HepG2 (cell line): ENCODE measurements around the gene BACH2. TPM values are rescaled to one million over a fixed set of nuclear protein-coding genes. Genes with fewer than 3 reads are reported as not detected.
A peak's percentile ranks its signal among the peaks of the same experiment; 100 is the strongest.

ENCODE experiments used
- ATAC-seq: fragments of 200-7000 bp; cut with Tn5 transposase; 3 replicates; pipeline ENCODE4 v1.9.1; 2020; ENCODE audit warnings: mild to moderate bottlenecking, moderate library complexity
- BruUV-seq: library from RNA; stranded (reverse); fragments of 400-500 nt; replicated peaks from 2 replicates; lab custom pipeline; 2021; lab: Mats Ljungman, UMichigan
- CTCF ChIA-PET: fragments of 300-600 bp; formaldehyde crosslinking; extraction: SDS; loops from one replicate; lab custom pipeline; 2021; ENCODE audit warnings: low total read pairs, inconsistent platforms, low intra/inter-chr PET ratio; lab: Yijun Ruan, JAX
- POLR2A ChIA-PET: fragments of 350-600 bp; sonication (Branson Sonifier 250); formaldehyde crosslinking; loops from one replicate; lab custom pipeline; 2020; ENCODE audit warnings: antibody characterized with exemption, inconsistent platforms; lab: Yijun Ruan, JAX
- DNase-seq: peaks from one replicate; pipeline ENCODE4 v3.0.0-alpha.2; 2015; ENCODE audit warnings: low spot score
- FAIRE-seq: peaks from 3 replicates; lab custom pipeline; 2011; peaks lifted over from hg19 to GRCh38; lab: Jason Lieb, UNC
- H2AFZ ChIP-seq: one replicate; pipeline ENCODE4 v1.6.1; 2011; ENCODE audit warnings: low read length, inconsistent platforms
- H3K27ac ChIP-seq: fragments of 300-600 bp; 3 replicates; pipeline ENCODE4 v1.8.0; 2011; ENCODE audit warnings: mixed run types, mild to moderate bottlenecking, mixed read lengths, low read length, inconsistent platforms; ENCODE audit not compliant: insufficient read depth; ENCODE audit errors: extremely low read length
- H3K27me3 ChIP-seq, 2 experiments: fragments of 200-600 bp in 1 of 2; 2 replicates in 1 of 2; 3 replicates in 1 of 2; pipeline versions ENCODE4 v1.6.0 to v1.8.0; 2011; ENCODE audit warnings: low read length in 2 of 2, mild to moderate bottlenecking in 2 of 2, moderate library complexity in 2 of 2, inconsistent platforms in 1 of 2; ENCODE audit not compliant: insufficient read depth in 2 of 2, control insufficient read depth in 1 of 2
- H3K36me3 ChIP-seq, 2 experiments: fragments of 200-600 bp in 1 of 2; replicated peaks in 1 of 2; 2 replicates in 1 of 2; 3 replicates in 1 of 2; pipeline versions ENCODE4 v1.5.1 to v1.8.0; 2011; ENCODE audit warnings: low read length in 2 of 2, inconsistent platforms in 1 of 2; ENCODE audit not compliant: insufficient read depth in 2 of 2, control insufficient read depth in 1 of 2
- H3K4me1 ChIP-seq: 2 replicates; pipeline ENCODE4 v1.5.1; 2012; ENCODE audit warnings: low read length, inconsistent platforms; ENCODE audit not compliant: insufficient read depth
- H3K4me2 ChIP-seq: 2 replicates; pipeline ENCODE4 v1.6.0; 2011; ENCODE audit warnings: low read depth, low read length, inconsistent platforms
- H3K4me3 ChIP-seq, 3 experiments: fragments of 200-600 bp in 1 of 3; sonication (generic), shearing (Covaris generic) in 1 of 3; replicated peaks in 1 of 3; 2 replicates each; pipeline ENCODE4 v1.5.1; 2011 to 2016; ENCODE audit warnings: low read length in 3 of 3, inconsistent platforms in 2 of 3, low read depth in 2 of 3, mild to moderate bottlenecking in 2 of 3, control low read depth in 1 of 3, mixed read lengths in 1 of 3; ENCODE audit not compliant: insufficient read depth in 1 of 3
- H3K79me2 ChIP-seq: one replicate; pipeline ENCODE4 v1.6.1; 2011; ENCODE audit warnings: low read length, inconsistent platforms; ENCODE audit not compliant: insufficient read depth
- H3K9ac ChIP-seq: 2 replicates; pipeline ENCODE4 v1.6.0; 2011; ENCODE audit warnings: mild to moderate bottlenecking, low read depth, low read length, inconsistent platforms; ENCODE audit not compliant: insufficient read depth
- H3K9me3 ChIP-seq: 2 replicates; pipeline ENCODE4 v1.5.1; 2012; ENCODE audit warnings: mild to moderate bottlenecking, low read length
- H4K20me1 ChIP-seq: 2 replicates; pipeline ENCODE4 v1.6.0; 2011; ENCODE audit warnings: inconsistent platforms, mild to moderate bottlenecking, low read length, moderate library complexity; ENCODE audit not compliant: insufficient read depth
- BRF2 ChIP-seq: sonication (generic); formaldehyde crosslinking; IDR thresholded peaks from 2 replicates; pipeline ENCODE4 v1.8.1; 2022; ENCODE audit warnings: mild to moderate bottlenecking, missing genetic modification reagents
- HDAC2 ChIP-seq: sonication (generic); formaldehyde crosslinking; IDR thresholded peaks from 2 replicates; pipeline ENCODE4 v1.4.0; 2020; ENCODE audit warnings: missing genetic modification reagents
- KLF15 ChIP-seq: sonication (generic); formaldehyde crosslinking; IDR thresholded peaks from 2 replicates; pipeline ENCODE4 v1.8.1; 2023; ENCODE audit warnings: borderline replicate concordance, mild to moderate bottlenecking, inconsistent platforms, missing genetic modification reagents, mixed read lengths
- MAZ ChIP-seq, 2 experiments: sonication (generic) in 1 of 2; formaldehyde crosslinking in 1 of 2; IDR thresholded peaks; 2 replicates each; pipeline versions ENCODE4 v1.5.0 to v1.6.1; 2012 to 2020; ENCODE audit warnings: low read depth in 2 of 2, mild to moderate bottlenecking in 2 of 2, borderline replicate concordance in 1 of 2, improper control_type of control experiment in 1 of 2, low read length in 1 of 2, missing genetic modification reagents in 1 of 2, moderate library complexity in 1 of 2
- PHF5A ChIP-seq: IDR thresholded peaks from one replicate; pipeline ENCODE4 v1.6.1; 2018; ENCODE audit warnings: low read depth, missing genetic modification reagents; ENCODE audit not compliant: unreplicated experiment
- POLR2G ChIP-seq: fragments of 200-400 bp; formaldehyde crosslinking; IDR thresholded peaks from 2 replicates; pipeline ENCODE4 v1.6.1; 2018; ENCODE audit warnings: mild to moderate bottlenecking, low read depth, low read length, moderate library complexity
- SOX6 ChIP-seq, 2 experiments: fragments of 450-650 bp in 1 of 2; sonication (generic) in 1 of 2; formaldehyde crosslinking in 1 of 2; IDR thresholded peaks; 2 replicates each; pipeline versions ENCODE4 v1.4.0 to v1.6.1; 2017 to 2020; ENCODE audit warnings: antibody characterized with exemption in 1 of 2, mild to moderate bottlenecking in 1 of 2, missing genetic modification reagents in 1 of 2
- ZBTB42 ChIP-seq: sonication (generic); formaldehyde crosslinking; IDR thresholded peaks from 2 replicates; pipeline ENCODE4 v1.5.0; 2020; ENCODE audit warnings: mild to moderate bottlenecking, missing genetic modification reagents
- ZNF253 ChIP-seq: sonication (generic); formaldehyde crosslinking; IDR thresholded peaks from 2 replicates; pipeline ENCODE4 v1.8.0; 2022; ENCODE audit warnings: mild to moderate bottlenecking, missing genetic modification reagents, borderline replicate concordance
- ZNF296 ChIP-seq: sonication (generic); formaldehyde crosslinking; conservative IDR thresholded peaks from 2 replicates; pipeline ENCODE4 v1.5.0; 2020; ENCODE audit warnings: mild to moderate bottlenecking, missing genetic modification reagents
- ZNF562 ChIP-seq: sonication (generic); formaldehyde crosslinking; IDR thresholded peaks from 2 replicates; pipeline ENCODE4 v1.8.0; 2022; ENCODE audit warnings: missing genetic modification reagents, borderline replicate concordance
- ZNF709 ChIP-seq: sonication (generic); formaldehyde crosslinking; IDR thresholded peaks from 2 replicates; pipeline ENCODE4 v1.5.0; 2020; ENCODE audit warnings: mild to moderate bottlenecking, missing genetic modification reagents
- WGBS: methylation state at CpG from one replicate; pipeline ENCODE4 v1.1.6; 2017; ENCODE audit warnings: low lambda C conversion rate; 5-methylcytosine and 5-hydroxymethylcytosine counted together
- in situ Hi-C: cut with HindIII; loops from 2 replicates; pipeline ENCODE4 v1.10.0; 2017; ENCODE audit warnings: low pct_unique_long_range_greater_than_20kb; ENCODE audit not compliant: extremely low pct_ligation_motif_present
- intact Hi-C: fragments of 100-400 bp; cut with micrococcal nuclease; formaldehyde crosslinking; loops from one replicate; pipeline ENCODE4 v1.10.0; 2022; ENCODE audit not compliant: unreplicated experiment
- polyA plus RNA-seq, 8 experiments: library from polyadenylated mRNA; depleted of rRNA in 3 of 8; stranded (reverse) in 7 of 8; unstranded in 1 of 8; fragments of >200 nt; fragmentation: Illumina TruSeq in 4 of 8; extraction: Trizol in 4 of 8; gene quantifications; 2 replicates each; pipeline versions ENCODE4 v1.2.1 to v1.2.3, GENCODE V29; 2011 to 2016; ENCODE audit warnings: low read depth in 4 of 8, missing spikeins in 1 of 8, mixed read lengths in 1 of 8; ENCODE audit not compliant: insufficient read depth in 1 of 8
- total RNA-seq, 5 experiments: library from RNA; depleted of rRNA; stranded (reverse); fragments of >200 nt; fragmentation: Illumina TruSeq; extraction: Trizol; gene quantifications; 2 replicates each; pipeline ENCODE4 v1.2.3, GENCODE V29; 2016; ENCODE audit warnings: low read depth in 1 of 5
- TF ChIP-seq, protein P1 (sequence below), 2 experiments: sonication (generic) in 1 of 2; formaldehyde crosslinking in 1 of 2; IDR thresholded peaks; 2 replicates each; pipeline versions ENCODE4 v1.4.0 to v1.6.1; 2016 to 2020; ENCODE audit warnings: borderline replicate concordance in 1 of 2, low read depth in 1 of 2, mild to moderate bottlenecking in 1 of 2, missing genetic modification reagents in 1 of 2
- TF ChIP-seq, protein P2 (sequence below): sonication (generic); formaldehyde crosslinking; IDR thresholded peaks from 2 replicates; pipeline ENCODE4 v1.5.1; 2020; ENCODE audit warnings: missing genetic modification reagents, mild to moderate bottlenecking, borderline replicate concordance

Gene BACH2
- total and polyA plus RNA-seq, 2 of the 13 experiments (the other 11 are each of a cell fraction or from before 2014, with no cell fraction given), result 0.01 TPM; not detected in 1

DNA sequence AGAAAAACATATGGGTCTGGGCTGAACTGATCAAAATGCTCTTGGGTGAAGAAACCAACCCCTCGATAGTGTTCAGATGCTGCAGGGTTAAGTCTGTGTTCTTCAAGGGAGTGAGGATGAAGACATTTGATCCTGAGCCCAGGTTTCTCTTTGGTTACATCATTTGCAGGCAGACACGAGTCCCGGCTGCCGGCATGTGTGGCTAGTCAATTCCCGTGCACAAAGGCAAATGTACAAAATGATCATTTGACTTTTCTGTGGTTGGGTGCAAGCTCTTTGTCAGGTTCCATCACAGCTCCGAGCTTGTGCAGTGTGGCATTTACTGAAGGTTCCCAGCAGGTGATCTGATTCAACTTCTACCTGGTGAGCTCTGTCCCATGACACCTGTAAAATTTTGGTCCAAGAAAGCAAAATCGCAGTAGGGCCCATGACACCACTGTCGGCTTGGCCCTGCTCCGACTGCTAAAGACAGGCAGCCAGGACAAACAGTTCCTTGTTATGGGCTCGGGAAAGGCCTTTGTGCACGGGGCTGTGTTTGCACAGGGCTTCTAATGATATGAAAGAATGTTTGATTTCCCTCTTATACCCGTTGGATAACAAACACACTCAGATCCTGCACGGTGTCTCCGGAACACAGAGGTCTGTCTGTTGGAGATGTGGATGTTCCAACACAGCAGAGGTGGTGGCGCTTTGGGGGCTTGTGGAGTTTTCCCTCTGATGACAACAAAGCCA, 355.4 kb downstream of the BACH2 start:
- Histone ChIP-seq H3K4me2 (peak overlapping the region; percentile 68), H3K27me3 (peaks cover 0 to 31% of the 10 kb centered on the region in 2 experiments; a peak in 3 of 5 replicates), H2AFZ (no peak overlapping the region), H3K4me1 (peaks cover 20% of the 10 kb centered on the region), H3K9me3 (no peaks in the 10 kb centered on the region), H3K27ac (no peak overlapping the region), H3K4me3 (peak overlapping the region in 1 of 3 experiments; percentile 15; a peak in 1 of 6 replicates), H3K9ac (no peak overlapping the region), H4K20me1 (no peaks in the 10 kb centered on the region), H3K79me2 (no peaks in the 10 kb centered on the region), H3K36me3 (no peaks in the 10 kb centered on the region)
- 0% methylated on average over 9 of the region's 15 CpGs for WGBS
- DNase-seq, result peak; percentile 77
- no peak for FAIRE-seq
- peak; percentile 75 for ATAC-seq
- in situ Hi-C loops (loop anchor here (5.0 to 10.0 kb wide), 3 partner anchors 244 to 536 kb away; no protein-coding TSS in a partner anchor), intact Hi-C loops (loop anchor here (2.0 to 10.0 kb wide), 4 partner anchors 30 to 644 kb away; partner anchors contain the start of gene MAP3K7)
- no TSS peak for BruUV-seq
- ChIA-PET POLR2A (no interaction called here), CTCF (interaction anchor here (1.1 to 2.7 kb wide), 4 partner anchors 10 to 538 kb away, joined by 3 to 38 read pairs (median 8); no protein-coding TSS in a partner anchor)
- no peak for TF ChIP-seq ZNF709
- no peak for TF ChIP-seq PHF5A (CRISPR knock-in tag)
- TF ChIP-seq, protein P1, sequence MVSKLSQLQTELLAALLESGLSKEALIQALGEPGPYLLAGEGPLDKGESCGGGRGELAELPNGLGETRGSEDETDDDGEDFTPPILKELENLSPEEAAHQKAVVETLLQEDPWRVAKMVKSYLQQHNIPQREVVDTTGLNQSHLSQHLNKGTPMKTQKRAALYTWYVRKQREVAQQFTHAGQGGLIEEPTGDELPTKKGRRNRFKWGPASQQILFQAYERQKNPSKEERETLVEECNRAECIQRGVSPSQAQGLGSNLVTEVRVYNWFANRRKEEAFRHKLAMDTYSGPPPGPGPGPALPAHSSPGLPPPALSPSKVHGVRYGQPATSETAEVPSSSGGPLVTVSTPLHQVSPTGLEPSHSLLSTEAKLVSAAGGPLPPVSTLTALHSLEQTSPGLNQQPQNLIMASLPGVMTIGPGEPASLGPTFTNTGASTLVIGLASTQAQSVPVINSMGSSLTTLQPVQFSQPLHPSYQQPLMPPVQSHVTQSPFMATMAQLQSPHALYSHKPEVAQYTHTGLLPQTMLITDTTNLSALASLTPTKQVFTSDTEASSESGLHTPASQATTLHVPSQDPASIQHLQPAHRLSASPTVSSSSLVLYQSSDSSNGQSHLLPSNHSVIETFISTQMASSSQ (IDR thresholded peaks at IDR 0.05; ENCODE audit: low read depth), result no peak
- TF ChIP-seq, protein P1 (CRISPR knock-in tag; IDR thresholded peaks at IDR 0.05; ENCODE audit: borderline replicate concordance), result peak; percentile 41; the same call in 1 of the 2 replicates
- no peak for TF ChIP-seq ZNF562 (CRISPR knock-in tag)
- 0 out of 2 replicates have a peak, but pooled peaks have one; percentile 13 for TF ChIP-seq HDAC2 (CRISPR knock-in tag)
- no peak for TF ChIP-seq ZNF296 (CRISPR knock-in tag)
- TF ChIP-seq POLR2G, result no peak
- no peak for TF ChIP-seq BRF2 (CRISPR knock-in tag)
- TF ChIP-seq ZNF253 (CRISPR knock-in tag), result no peak
- TF ChIP-seq, protein P2, sequence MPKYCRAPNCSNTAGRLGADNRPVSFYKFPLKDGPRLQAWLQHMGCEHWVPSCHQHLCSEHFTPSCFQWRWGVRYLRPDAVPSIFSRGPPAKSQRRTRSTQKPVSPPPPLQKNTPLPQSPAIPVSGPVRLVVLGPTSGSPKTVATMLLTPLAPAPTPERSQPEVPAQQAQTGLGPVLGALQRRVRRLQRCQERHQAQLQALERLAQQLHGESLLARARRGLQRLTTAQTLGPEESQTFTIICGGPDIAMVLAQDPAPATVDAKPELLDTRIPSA (CRISPR knock-in tag), result no peak
- TF ChIP-seq ZBTB42, result no peak
- TF ChIP-seq MAZ (IDR thresholded peaks at IDR 0.05; ENCODE audit: borderline replicate concordance, low read depth, low read length), result no peak
- TF ChIP-seq MAZ (CRISPR knock-in tag; IDR thresholded peaks at IDR 0.05; ENCODE audit: low read depth), result no peak
- no peak for TF ChIP-seq SOX6 (IDR thresholded peaks at IDR 0.05)
- TF ChIP-seq SOX6 (CRISPR knock-in tag; IDR thresholded peaks at IDR 0.05), result peak; percentile 52; the same call in 1 of the 2 replicates
- no peak for TF ChIP-seq KLF15 (CRISPR knock-in tag)
